Measurements from ENCODE around the gene TAS2R19.

- TF ChIP-seq ZFP30 (CRISPR knock-in tag; IDR thresholded peaks at IDR 0.05): no peak
- no peak for TF ChIP-seq ISL1 (CRISPR knock-in tag; IDR thresholded peaks at IDR 0.05)
- no peak for TF ChIP-seq ARNTL (CRISPR knock-in tag; IDR thresholded peaks at IDR 0.05; ENCODE audit: borderline replicate concordance, low read depth)
- no peak for TF ChIP-seq RARB (CRISPR knock-in tag; IDR thresholded peaks at IDR 0.05)
- no peak for TF ChIP-seq PATZ1 (CRISPR knock-in tag; IDR thresholded peaks at IDR 0.05; ENCODE audit: borderline replicate concordance)
- no peak for TF ChIP-seq GLIS3 (CRISPR knock-in tag; IDR thresholded peaks at IDR 0.05)
- TF ChIP-seq CREB5 (CRISPR knock-in tag; IDR thresholded peaks at IDR 0.05; ENCODE audit: low read depth): peak; percentile 22; the same call in 1 of the 2 replicates
- no peak for TF ChIP-seq ZFP3 (CRISPR knock-in tag; IDR thresholded peaks at IDR 0.05)
- TF ChIP-seq POU6F1 (CRISPR knock-in tag; IDR thresholded peaks at IDR 0.05; ENCODE audit: borderline replicate concordance, low read depth): no peak
- no peak for TF ChIP-seq TSHZ2 (CRISPR knock-in tag; IDR thresholded peaks at IDR 0.05)
- no peak for TF ChIP-seq ZC3H10 (CRISPR knock-in tag; IDR thresholded peaks at IDR 0.05)
- no peak for TF ChIP-seq SNAI2 (CRISPR knock-in tag; IDR thresholded peaks at IDR 0.05)
Measured at GRCh38 chr12:11059784-11060183, 37.4 kb upstream of the TAS2R19 start.

Measured in SK-N-SH treated with all-trans-retinoic acid at 6 μM for 48 hours (cell line).